Trophoblast cell (in vitro differentiated cells and primary cell): Measurements from ENCODE around the gene DLEC1.

Experiments used
- DNase-seq, 2 donors: peaks; one replicate each; pipeline ENCODE4 v3.0.0-alpha.2; 2016
- H2AFZ ChIP-seq: 2 replicates; pipeline ENCODE4 v1.6.1; 2013; ENCODE audit warnings: low read length, moderate library complexity, mild to moderate bottlenecking; ENCODE audit not compliant: insufficient read depth, poor library complexity
- H2AK5ac ChIP-seq: 2 replicates; pipeline ENCODE4 v1.6.1; 2013; ENCODE audit warnings: mild to moderate bottlenecking, low read length
- H2BK120ac ChIP-seq: 2 replicates; pipeline ENCODE4 v1.6.1; 2013; ENCODE audit warnings: low read length, mild to moderate bottlenecking, moderate library complexity; ENCODE audit not compliant: insufficient read depth, poor library complexity
- H2BK12ac ChIP-seq: 2 replicates; pipeline ENCODE4 v1.6.1; 2013; ENCODE audit warnings: mild to moderate bottlenecking, low read length, moderate library complexity
- H2BK5ac ChIP-seq: 2 replicates; pipeline ENCODE4 v1.6.1; 2013; ENCODE audit warnings: low read length, low read depth, moderate library complexity, mild to moderate bottlenecking; ENCODE audit not compliant: poor library complexity
- H3K14ac ChIP-seq: 2 replicates; pipeline ENCODE4 v1.6.1; 2013; ENCODE audit warnings: mild to moderate bottlenecking, low read length
- H3K18ac ChIP-seq: 2 replicates; pipeline ENCODE4 v1.6.1; 2013; ENCODE audit warnings: mild to moderate bottlenecking, low read length
- H3K23ac ChIP-seq: 2 replicates; pipeline ENCODE4 v1.6.1; 2013; ENCODE audit warnings: low read length
- H3K27ac ChIP-seq: 2 replicates; pipeline ENCODE4 v1.5.1; 2013; ENCODE audit warnings: low read depth, mild to moderate bottlenecking, inconsistent platforms, low read length, moderate library complexity
- H3K27me3 ChIP-seq: 2 replicates; pipeline ENCODE4 v1.6.1; 2013; ENCODE audit warnings: inconsistent platforms, mild to moderate bottlenecking, low read length, moderate library complexity; ENCODE audit not compliant: insufficient read depth
- H3K36me3 ChIP-seq, 2 experiments: 1 replicate in 1 of 2; 2 replicates in 1 of 2; pipeline ENCODE4 v1.6.1; 2013; ENCODE audit warnings: low read length in 2 of 2, mild to moderate bottlenecking in 2 of 2, moderate library complexity in 1 of 2; ENCODE audit not compliant: insufficient read depth in 2 of 2, control insufficient read depth in 1 of 2
- H3K4ac ChIP-seq: 2 replicates; pipeline ENCODE4 v1.6.1; 2013; ENCODE audit warnings: low read depth, mild to moderate bottlenecking, low read length, moderate library complexity
- H3K4me1 ChIP-seq, 2 experiments: 1 replicate in 1 of 2; 2 replicates in 1 of 2; pipeline ENCODE4 v1.6.1; 2013; ENCODE audit warnings: low read length in 2 of 2, mild to moderate bottlenecking in 2 of 2, moderate library complexity in 1 of 2; ENCODE audit not compliant: insufficient read depth in 2 of 2, control insufficient read depth in 1 of 2
- H3K4me2 ChIP-seq: 2 replicates; pipeline ENCODE4 v1.6.1; 2013; ENCODE audit warnings: inconsistent platforms, mild to moderate bottlenecking, low read length, moderate library complexity
- H3K4me3 ChIP-seq: 2 replicates; pipeline ENCODE4 v1.5.1; 2013; ENCODE audit warnings: mild to moderate bottlenecking, low read depth, low read length, inconsistent platforms
- H3K79me1 ChIP-seq: one replicate; pipeline ENCODE4 v1.6.1; 2013; ENCODE audit warnings: low read length
- H3K79me2 ChIP-seq: 2 replicates; pipeline ENCODE4 v1.6.1; 2013; ENCODE audit warnings: low read length, mild to moderate bottlenecking; ENCODE audit not compliant: control insufficient read depth, insufficient read depth, poor library complexity
- H3K9ac ChIP-seq: 2 replicates; pipeline ENCODE4 v1.6.1; 2013; ENCODE audit warnings: mild to moderate bottlenecking, low read length
- H3K9me3 ChIP-seq: 2 replicates; pipeline ENCODE4 v1.6.1; 2013; ENCODE audit warnings: low read depth, mild to moderate bottlenecking, control low read depth, inconsistent platforms, low read length; ENCODE audit not compliant: insufficient read depth
- H4K12ac ChIP-seq: 2 replicates; pipeline ENCODE4 v1.6.1; 2013; ENCODE audit warnings: low read depth, mild to moderate bottlenecking, low read length, moderate library complexity
- H4K8ac ChIP-seq: 2 replicates; pipeline ENCODE4 v1.6.1; 2013; ENCODE audit warnings: low read depth, mild to moderate bottlenecking, low read length, moderate library complexity
- H4K91ac ChIP-seq: one replicate; pipeline ENCODE4 v1.6.1; 2013; ENCODE audit warnings: low read depth, mild to moderate bottlenecking, low read length, moderate library complexity
- WGBS: extraction: QIAGEN DNeasy Blood & Tissue Kit; methylation state at CpG from one replicate; pipeline ENCODE4 v1.1.7; 2013; ENCODE audit warnings: missing lambda C conversion rate; ENCODE audit not compliant: insufficient read length, insufficient coverage; ENCODE audit errors: extremely low coverage; 5-methylcytosine and 5-hydroxymethylcytosine counted together

DLEC1 gene

DNA sequence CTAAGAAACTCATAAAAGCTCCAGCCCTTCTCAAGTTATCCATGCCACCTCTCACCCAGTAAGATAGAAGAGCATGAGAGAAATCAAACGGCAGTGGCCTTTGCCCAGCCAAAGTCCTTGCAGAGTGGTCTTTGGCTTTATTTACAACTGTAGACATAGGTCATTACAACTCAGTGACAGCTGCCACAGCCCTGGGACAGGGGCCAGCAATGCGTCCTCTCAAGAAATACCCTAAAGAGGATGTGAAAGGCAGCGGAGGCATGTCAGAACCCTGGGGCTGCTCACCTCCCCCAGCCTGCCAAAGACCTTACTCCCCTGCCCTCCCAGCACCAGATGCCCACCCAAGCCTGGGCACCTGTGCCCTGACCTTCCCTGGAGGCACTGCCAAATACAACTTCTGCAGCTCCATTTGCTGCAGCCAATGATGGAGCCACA lies 91.6 kb downstream of the DLEC1 start:
- H3K79me1 ChIP-seq = peaks cover 13% of the 10 kb centered on the region
- H2AFZ ChIP-seq = no peak overlapping the region
- H3K9ac ChIP-seq = no peak overlapping the region
- no peaks in the 10 kb centered on the region for H3K27me3 ChIP-seq
- no peak overlapping the region for H3K23ac ChIP-seq
- no peak overlapping the region for H3K18ac ChIP-seq
- no peaks in the 10 kb centered on the region for H3K9me3 ChIP-seq
- no peak overlapping the region for H2AK5ac ChIP-seq
- no peak overlapping the region for H3K4ac ChIP-seq
- H3K4me2 ChIP-seq = no peak overlapping the region
- peaks cover 49 to 60% of the 10 kb centered on the region in 2 experiments for H3K36me3 ChIP-seq
- peaks cover 3% of the 10 kb centered on the region for H3K79me2 ChIP-seq
- no peak overlapping the region for H2BK120ac ChIP-seq
- no peak overlapping the region for H3K27ac ChIP-seq
- peaks cover 19 to 23% of the 10 kb centered on the region in 2 experiments for H3K4me1 ChIP-seq
- no peak overlapping the region for H2BK5ac ChIP-seq
- H3K14ac ChIP-seq = no peak overlapping the region
- H2BK12ac ChIP-seq = no peak overlapping the region
- WGBS = no CpG with 5 or more reads among the region's 3 CpGs
- no peak overlapping the region for H3K4me3 ChIP-seq
- H4K8ac ChIP-seq = no peak overlapping the region
- H4K91ac ChIP-seq = no peak overlapping the region
- H4K12ac ChIP-seq = no peak overlapping the region
- DNase-seq = no peak

GRCh38 chr3:38131621-38132369 lies 92.8 kb downstream of the DLEC1 start:
- peaks cover 19 to 26% of the 10 kb centered on the region in 2 experiments for H3K4me1 ChIP-seq
- no peak overlapping the region for H2BK5ac ChIP-seq
- no peak overlapping the region for H3K9ac ChIP-seq
- no peak overlapping the region for H3K4ac ChIP-seq
- no peak overlapping the region for H3K18ac ChIP-seq
- H3K27me3 ChIP-seq = no peaks in the 10 kb centered on the region
- H2AK5ac ChIP-seq = no peak overlapping the region
- H3K4me3 ChIP-seq = no peak overlapping the region
- peak in 1 of 2 donors; percentile 47 for DNase-seq
- H3K79me1 ChIP-seq = peaks cover 17% of the 10 kb centered on the region
- H2BK120ac ChIP-seq = no peak overlapping the region
- H4K12ac ChIP-seq = no peak overlapping the region
- peaks cover 38 to 49% of the 10 kb centered on the region in 2 experiments for H3K36me3 ChIP-seq
- H3K9me3 ChIP-seq = no peaks in the 10 kb centered on the region
- no peak overlapping the region for H3K23ac ChIP-seq
- H3K27ac ChIP-seq = no peak overlapping the region
- H3K79me2 ChIP-seq = peaks cover 8% of the 10 kb centered on the region
- no peak overlapping the region for H2AFZ ChIP-seq
- no peak overlapping the region for H3K4me2 ChIP-seq
- no peak overlapping the region for H3K14ac ChIP-seq
- no peak overlapping the region for H4K8ac ChIP-seq
- no CpG with 5 or more reads among the region's 6 CpGs for WGBS
- H4K91ac ChIP-seq = no peak overlapping the region
- no peak overlapping the region for H2BK12ac ChIP-seq

DNA sequence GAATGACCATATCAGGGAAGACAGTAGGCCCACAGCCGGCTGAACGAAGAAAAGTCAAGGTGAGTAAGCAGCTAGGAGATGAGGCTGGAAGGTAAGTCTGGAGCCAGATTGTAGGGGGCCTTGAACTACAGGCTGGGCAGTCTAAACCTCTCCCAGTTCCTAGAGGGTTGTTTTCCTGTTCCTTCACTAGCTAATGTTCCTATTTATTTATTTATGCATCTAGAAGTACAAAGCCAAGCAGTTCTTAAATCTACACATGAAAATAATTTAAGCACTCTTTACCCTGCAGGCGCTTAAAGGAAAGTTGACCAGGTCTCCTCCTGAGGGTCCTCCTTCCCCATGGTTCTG lies 94.2 kb downstream of the DLEC1 start:
- Histone ChIP-seq H4K91ac (peak overlapping the region; percentile 9), H3K4me3 (no peak overlapping the region), H2BK5ac (peak overlapping the region; percentile 71), H3K27me3 (no peaks in the 10 kb centered on the region), H3K18ac (peak overlapping the region; percentile 5), H4K8ac (peak overlapping the region; percentile 2), H3K4ac (peak overlapping the region; percentile 7), H2AFZ (no peak overlapping the region), H2BK120ac (peak overlapping the region; percentile 67), H3K9me3 (no peaks in the 10 kb centered on the region), H3K14ac (peak overlapping the region; percentile 3), H3K79me1 (peaks cover 25% of the 10 kb centered on the region), H3K36me3 (peaks cover 26 to 35% of the 10 kb centered on the region in 2 experiments), H3K23ac (peak overlapping the region; percentile 25), H2AK5ac (no peak overlapping the region), H3K4me2 (peak overlapping the region; percentile 51), H3K79me2 (peaks cover 10% of the 10 kb centered on the region), H3K27ac (peak overlapping the region; percentile 92), H3K4me1 (peaks cover 26 to 32% of the 10 kb centered on the region in 2 experiments), H4K12ac (no peak overlapping the region), H2BK12ac (peak overlapping the region; percentile 34), H3K9ac (no peak overlapping the region)
- no peak for DNase-seq
- WGBS = no CpG with 5 or more reads among the region's 3 CpGs

DNA sequence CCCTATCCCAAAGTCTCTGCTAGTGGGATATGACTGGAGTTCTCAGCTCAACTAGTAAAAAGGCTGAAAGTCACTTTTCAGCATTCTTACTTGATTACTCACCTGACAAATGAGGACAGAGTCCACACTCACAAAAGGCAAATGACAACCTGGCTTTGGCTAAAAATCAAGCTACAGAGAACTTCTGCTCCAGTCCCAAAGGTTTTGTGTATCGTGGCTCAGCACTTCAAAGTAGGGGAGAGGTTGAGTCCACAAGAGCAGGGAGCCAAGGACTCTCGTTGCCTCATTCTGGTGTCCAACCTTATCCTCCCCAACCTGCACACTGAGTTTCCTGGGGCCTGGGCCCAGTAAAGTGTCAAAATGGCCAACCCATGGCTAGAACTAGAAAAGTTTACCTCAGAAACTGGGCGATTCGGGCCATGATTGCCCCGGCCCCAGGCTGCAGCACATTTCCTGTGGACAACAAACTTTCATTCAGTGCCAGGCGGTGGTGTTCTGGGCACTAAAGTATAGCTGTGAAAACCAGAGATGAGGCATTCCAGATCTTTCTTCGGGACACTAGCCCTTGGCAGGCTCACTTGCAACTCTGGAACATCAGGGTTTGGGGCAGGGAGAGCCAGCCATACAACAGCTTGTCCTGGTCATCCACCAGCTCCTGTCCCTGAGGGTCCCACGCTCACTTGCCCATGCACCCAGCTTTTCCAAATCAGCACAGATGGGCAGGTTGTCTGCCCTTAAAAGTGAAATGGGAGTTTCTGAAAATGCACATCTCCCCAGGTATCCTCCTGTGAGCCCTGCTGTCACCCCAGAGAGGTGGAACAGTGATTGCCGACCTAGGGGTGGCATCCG lies 94.8 kb downstream of the DLEC1 start:
- no peak overlapping the region for H3K4me3 ChIP-seq
- H3K79me1 ChIP-seq = peaks cover 31% of the 10 kb centered on the region
- no peak overlapping the region for H3K4ac ChIP-seq
- H3K23ac ChIP-seq = no peak overlapping the region
- peak overlapping the region; percentile 50 for H4K8ac ChIP-seq
- H2BK120ac ChIP-seq = peak overlapping the region; percentile 75
- no peak overlapping the region for H2AFZ ChIP-seq
- H3K9me3 ChIP-seq = no peaks in the 10 kb centered on the region
- peaks cover 27 to 34% of the 10 kb centered on the region in 2 experiments for H3K4me1 ChIP-seq
- peak overlapping the region; percentile 71 for H3K14ac ChIP-seq
- peak overlapping the region; percentile 51 for H3K4me2 ChIP-seq
- WGBS = no CpG with 5 or more reads among the region's 10 CpGs
- peak overlapping the region; percentile 80 for H2BK5ac ChIP-seq
- peaks cover 15% of the 10 kb centered on the region for H3K79me2 ChIP-seq
- peak overlapping the region; percentile 66 for H3K18ac ChIP-seq
- peak in 1 of 2 donors; percentile 90 for DNase-seq
- peaks cover 24 to 32% of the 10 kb centered on the region in 2 experiments for H3K36me3 ChIP-seq
- H4K91ac ChIP-seq = peak overlapping the region; percentile 75
- H2BK12ac ChIP-seq = peak overlapping the region; percentile 72
- H3K27ac ChIP-seq = peak overlapping the region; percentile 92
- H4K12ac ChIP-seq = no peak overlapping the region
- H3K27me3 ChIP-seq = no peaks in the 10 kb centered on the region
- H3K9ac ChIP-seq = no peak overlapping the region
- peak overlapping the region; percentile 71 for H2AK5ac ChIP-seq
